ENCODE measurements around the gene GABRD. TPM values are rescaled to one million over a fixed set of nuclear protein-coding genes. Genes with fewer than 3 reads are reported as not detected.
A peak's percentile ranks its signal among the peaks of the same experiment; 100 is the strongest.

Gene GABRD
- total and polyA plus RNA-seq, 2 donors (not counting 3 experiments of a cell fraction or from before 2014, with no cell fraction given): not detected

GRCh38 chr1:2014741-2015735 is 4.1 kb upstream of the GABRD start:
- Histone ChIP-seq H3K4me2 (ENCODE audit: insufficient read depth, low read length) (no peak overlapping the region), H3K4me3 (replicated peaks in 1 of 3; ENCODE audit: insufficient read depth in 1 of 3, low read depth in 1 of 3, low read length in 3 of 3) (no peak overlapping the region), H3K4me1 (ENCODE audit: control insufficient read depth, extremely low read depth, insufficient read depth, low read length) (no peaks in the 10 kb centered on the region), H2AFZ (ENCODE audit: low read depth, low read length) (no peak overlapping the region), H3K9ac (replicated peaks; ENCODE audit: extremely low read depth, insufficient read depth, low read length) (no peak overlapping the region), H3K9me3 (replicated peaks; ENCODE audit: control insufficient read depth, insufficient read depth, low read length) (no peaks in the 10 kb centered on the region), H3K9me1 (replicated peaks; ENCODE audit: control insufficient read depth, extremely low read depth, insufficient read depth, low read length) (no peaks in the 10 kb centered on the region), H3K27me3 (ENCODE audit: control insufficient read depth in 2 of 2, insufficient read depth in 2 of 2, low read length in 2 of 2) (peaks cover 15 to 20% of the 10 kb centered on the region in 2 experiments), H3K27ac (ENCODE audit: insufficient read depth, low read depth, low read length) (no peak overlapping the region), H4K20me1 (replicated peaks; ENCODE audit: control insufficient read depth, extremely low read depth, insufficient read depth, low read length) (no peaks in the 10 kb centered on the region), H3K79me2 (ENCODE audit: control insufficient read depth, insufficient read depth, low read length) (no peaks in the 10 kb centered on the region), H3K36me3 (ENCODE audit: control insufficient read depth in 2 of 2, extremely low read depth in 1 of 2, insufficient read depth in 2 of 2, low read length in 2 of 2) (no peaks in the 10 kb centered on the region)
- DNase-seq (ENCODE audit: low read depth, low spot score): no peak
- intact Hi-C loops (cut with micrococcal nuclease) (no loop called here), dilution Hi-C loops (cut with MboI; ENCODE audit: extremely low pct_ligation_motif_present, low sequenced_read_pairs) (no loop called here)
- ChIA-PET CTCF (no interaction called here), POLR2A (no interaction called here)
- no peak for TF ChIP-seq MYC (IDR thresholded peaks at IDR 0.05; ENCODE audit: low read depth, low read length)
- FAIRE-seq: peak; percentile 52
- no TSS peak for BruUV-seq (replicated peaks)

GRCh38 chr1:2016123-2016522 is 3.0 kb upstream of the GABRD start:
- Histone ChIP-seq H3K9ac (replicated peaks; ENCODE audit: extremely low read depth, insufficient read depth, low read length) (no peak overlapping the region), H3K27ac (ENCODE audit: insufficient read depth, low read depth, low read length) (no peak overlapping the region), H3K79me2 (ENCODE audit: control insufficient read depth, insufficient read depth, low read length) (no peaks in the 10 kb centered on the region), H3K4me1 (ENCODE audit: control insufficient read depth, extremely low read depth, insufficient read depth, low read length) (no peaks in the 10 kb centered on the region), H3K9me3 (replicated peaks; ENCODE audit: control insufficient read depth, insufficient read depth, low read length) (no peaks in the 10 kb centered on the region), H3K36me3 (ENCODE audit: control insufficient read depth in 2 of 2, extremely low read depth in 1 of 2, insufficient read depth in 2 of 2, low read length in 2 of 2) (no peaks in the 10 kb centered on the region), H3K4me3 (replicated peaks in 1 of 3; ENCODE audit: insufficient read depth in 1 of 3, low read depth in 1 of 3, low read length in 3 of 3) (no peak overlapping the region), H3K27me3 (ENCODE audit: control insufficient read depth in 2 of 2, insufficient read depth in 2 of 2, low read length in 2 of 2) (peaks cover 22 to 27% of the 10 kb centered on the region in 2 experiments), H3K4me2 (ENCODE audit: insufficient read depth, low read length) (no peak overlapping the region), H3K9me1 (replicated peaks; ENCODE audit: control insufficient read depth, extremely low read depth, insufficient read depth, low read length) (no peaks in the 10 kb centered on the region), H2AFZ (ENCODE audit: low read depth, low read length) (no peak overlapping the region), H4K20me1 (replicated peaks; ENCODE audit: control insufficient read depth, extremely low read depth, insufficient read depth, low read length) (no peaks in the 10 kb centered on the region)
- FAIRE-seq: no peak
- no peak for DNase-seq (ENCODE audit: low read depth, low spot score)
- dilution Hi-C loops (cut with MboI; ENCODE audit: extremely low pct_ligation_motif_present, low sequenced_read_pairs) (no loop called here), intact Hi-C loops (cut with micrococcal nuclease) (no loop called here)
- ChIA-PET POLR2A (no interaction called here), CTCF (no interaction called here)
- BruUV-seq (replicated peaks): no TSS peak
- TF ChIP-seq JUN (IDR thresholded peaks at IDR 0.05; ENCODE audit: borderline replicate concordance, insufficient read depth, insufficient read length, low read depth) (no peak), EZH2 (IDR thresholded peaks at IDR 0.05; ENCODE audit: borderline replicate concordance, low read depth, low read length, severe bottlenecking) (no peak), FOS (IDR thresholded peaks at IDR 0.05; ENCODE audit: borderline replicate concordance, insufficient read depth, low read length) (no peak), GATA2 (IDR thresholded peaks at IDR 0.05; ENCODE audit: insufficient read depth, insufficient read length, low read depth, low read length) (no peak), POLR2AphosphoS5 (IDR thresholded peaks at IDR 0.05; ENCODE audit: insufficient read depth, low read depth, low read length) (no peak), MAX (IDR thresholded peaks at IDR 0.05; ENCODE audit: insufficient read depth, insufficient read length) (no peak), POLR2A (IDR thresholded peaks at IDR 0.05; ENCODE audit: low read depth, low read length) (no peak), MYC (IDR thresholded peaks at IDR 0.05; ENCODE audit: low read depth, low read length) (no peak)
- TF ChIP-seq, protein P1, sequence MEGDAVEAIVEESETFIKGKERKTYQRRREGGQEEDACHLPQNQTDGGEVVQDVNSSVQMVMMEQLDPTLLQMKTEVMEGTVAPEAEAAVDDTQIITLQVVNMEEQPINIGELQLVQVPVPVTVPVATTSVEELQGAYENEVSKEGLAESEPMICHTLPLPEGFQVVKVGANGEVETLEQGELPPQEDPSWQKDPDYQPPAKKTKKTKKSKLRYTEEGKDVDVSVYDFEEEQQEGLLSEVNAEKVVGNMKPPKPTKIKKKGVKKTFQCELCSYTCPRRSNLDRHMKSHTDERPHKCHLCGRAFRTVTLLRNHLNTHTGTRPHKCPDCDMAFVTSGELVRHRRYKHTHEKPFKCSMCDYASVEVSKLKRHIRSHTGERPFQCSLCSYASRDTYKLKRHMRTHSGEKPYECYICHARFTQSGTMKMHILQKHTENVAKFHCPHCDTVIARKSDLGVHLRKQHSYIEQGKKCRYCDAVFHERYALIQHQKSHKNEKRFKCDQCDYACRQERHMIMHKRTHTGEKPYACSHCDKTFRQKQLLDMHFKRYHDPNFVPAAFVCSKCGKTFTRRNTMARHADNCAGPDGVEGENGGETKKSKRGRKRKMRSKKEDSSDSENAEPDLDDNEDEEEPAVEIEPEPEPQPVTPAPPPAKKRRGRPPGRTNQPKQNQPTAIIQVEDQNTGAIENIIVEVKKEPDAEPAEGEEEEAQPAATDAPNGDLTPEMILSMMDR (IDR thresholded peaks at IDR 0.05; ENCODE audit: extremely low read depth in 1 of 2, insufficient read depth in 1 of 2, low read depth in 1 of 2, low read length in 2 of 2): no peak

Measured in endothelial cell of umbilical vein (primary cell).